Kidney (tissue), 14 donors: ENCODE data around the gene PLCB3. TPM values are rescaled to one million over a fixed set of nuclear protein-coding genes. Genes with fewer than 3 reads are reported as not detected.

Experiments used
- DNase-seq, 5 donors: peaks; one replicate each; pipeline ENCODE4 v3.0.0-alpha.2; 2013 to 2020
- FAIRE-seq: peaks from 2 replicates; lab custom pipeline; 2012; peaks lifted over from hg19 to GRCh38; lab: Jason Lieb, UNC
- H3K27ac ChIP-seq, 2 donors: one replicate each; pipeline ENCODE4 v1.7.0; 2013; ENCODE audit warnings: low read depth in 2 of 2, low read length in 2 of 2, inconsistent platforms in 1 of 2
- H3K27me3 ChIP-seq: one replicate; pipeline ENCODE4 v1.7.1; 2013; ENCODE audit warnings: low read length, inconsistent platforms; ENCODE audit not compliant: control insufficient read depth, insufficient read depth
- H3K36me3 ChIP-seq, 3 donors: one replicate each; pipeline versions ENCODE4 v1.7.0 to v1.7.1; 2013; ENCODE audit warnings: low read length in 3 of 3, control low read depth in 1 of 3, inconsistent platforms in 1 of 3; ENCODE audit not compliant: insufficient read depth in 3 of 3, control insufficient read depth in 2 of 3
- H3K4me1 ChIP-seq, 3 donors: one replicate each; pipeline versions ENCODE4 v1.7.0 to v1.7.1; 2013; ENCODE audit warnings: low read length in 3 of 3, inconsistent platforms in 1 of 3, low read depth in 1 of 3; ENCODE audit not compliant: control insufficient read depth in 2 of 3, insufficient read depth in 2 of 3
- H3K4me3 ChIP-seq, 3 donors: one replicate each; pipeline versions ENCODE4 v1.7.0 to v1.8.1; 2013; ENCODE audit warnings: low read length in 3 of 3, control low read depth in 1 of 3, inconsistent platforms in 1 of 3
- H3K9ac ChIP-seq, 3 donors: one replicate each; pipeline versions ENCODE4 v1.7.0 to v1.7.1; 2013; ENCODE audit warnings: low read length in 3 of 3, control low read depth in 1 of 3, inconsistent platforms in 1 of 3
- H3K9me3 ChIP-seq, 3 donors: one replicate each; pipeline versions ENCODE4 v1.7.0 to v1.7.1; 2013; ENCODE audit warnings: low read length in 3 of 3, control low read depth in 1 of 3, inconsistent platforms in 1 of 3; ENCODE audit not compliant: control insufficient read depth in 2 of 3, insufficient read depth in 1 of 3
- intact Hi-C: fragments of 100-400 bp; cut with DNase I; formaldehyde crosslinking; loops from one replicate; pipeline ENCODE4 v1.11.1; 2022
- polyA plus RNA-seq: library from polyadenylated mRNA; stranded (reverse); fragments of 350-450 nt; fragmentation: Illumina TruSeq; extraction: RNeasy Lipid Tissue Mini Kit (QIAGEN cat#74804); gene quantifications from one replicate; pipeline ENCODE4 v1.2.3, GENCODE V29; 2014; ENCODE audit warnings: low read depth, low replicate concordance; ENCODE audit not compliant: insufficient read depth
- total RNA-seq: library from RNA; stranded (reverse); fragmentation: NEBNext Ultra II Directional; extraction: Animal tissue kit (Norgen Biotek cat#: 25700); gene quantifications from one replicate; pipeline ENCODE4 v1.2.1, GENCODE V29; 2021
- TF ChIP-seq, protein P1 (sequence below): IDR thresholded peaks from 3 replicates; pipeline ENCODE4 v1.5.1; 2012; ENCODE audit warnings: mild to moderate bottlenecking, moderate library complexity, borderline replicate concordance; ENCODE audit not compliant: insufficient read depth; ENCODE audit errors: extremely low read depth
- donor health status: control.
- donor health status: control.
- donor health status: control.
- donor health status: control.
- donor health status: control.
- donor health status: DM: yes; HTN: yes; CAD: no.
- donor health status: Normal renal cell carcinoma (clear cell type).

The PLCB3 gene
- total and polyA plus RNA-seq, 2 donors from 2014 or later, result 9.6 to 24.6 TPM

DNA sequence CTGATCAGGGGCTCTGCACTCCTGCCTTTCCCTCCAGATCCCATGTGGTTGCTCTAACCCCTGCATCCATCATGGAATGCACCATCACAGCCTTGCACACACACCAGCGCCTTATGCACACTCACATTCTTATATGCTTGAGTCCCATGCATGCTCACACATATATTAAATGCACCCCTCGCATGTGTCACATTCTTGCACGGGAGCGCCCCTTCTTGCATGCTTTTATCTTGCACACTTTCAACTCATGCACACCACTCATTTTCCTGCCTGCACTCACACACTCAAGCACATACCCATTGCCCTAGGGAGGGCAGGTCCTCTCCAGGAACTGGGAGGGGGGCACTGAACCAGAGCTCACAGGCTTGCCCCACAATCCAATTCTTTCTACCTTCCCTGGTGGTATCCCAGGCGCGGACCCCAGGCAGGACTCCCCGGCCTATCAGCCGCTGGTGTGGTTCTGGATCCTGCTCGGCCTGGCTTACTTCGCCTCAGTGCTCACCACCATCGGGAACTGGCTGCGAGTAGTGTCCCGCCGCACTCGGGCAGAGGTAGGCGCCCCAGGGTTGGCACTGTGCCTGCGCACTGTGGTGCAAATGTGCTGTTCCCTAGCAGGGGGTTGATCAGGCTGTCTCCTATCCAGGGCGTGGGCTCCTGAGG is 46.5 kb downstream of the PLCB3 start:
- Histone ChIP-seq H3K9me3 (no peaks in the 10 kb centered on the region), H3K36me3 (no peaks in the 10 kb centered on the region), H3K9ac (no peak overlapping the region), H3K27ac (no peak overlapping the region), H3K4me1 (peaks cover 0 to 19% (median 0%) of the 10 kb centered on the region in 3 donors), H3K27me3 (peaks cover 46% of the 10 kb centered on the region), H3K4me3 (no peak overlapping the region)
- TF ChIP-seq, protein P1, sequence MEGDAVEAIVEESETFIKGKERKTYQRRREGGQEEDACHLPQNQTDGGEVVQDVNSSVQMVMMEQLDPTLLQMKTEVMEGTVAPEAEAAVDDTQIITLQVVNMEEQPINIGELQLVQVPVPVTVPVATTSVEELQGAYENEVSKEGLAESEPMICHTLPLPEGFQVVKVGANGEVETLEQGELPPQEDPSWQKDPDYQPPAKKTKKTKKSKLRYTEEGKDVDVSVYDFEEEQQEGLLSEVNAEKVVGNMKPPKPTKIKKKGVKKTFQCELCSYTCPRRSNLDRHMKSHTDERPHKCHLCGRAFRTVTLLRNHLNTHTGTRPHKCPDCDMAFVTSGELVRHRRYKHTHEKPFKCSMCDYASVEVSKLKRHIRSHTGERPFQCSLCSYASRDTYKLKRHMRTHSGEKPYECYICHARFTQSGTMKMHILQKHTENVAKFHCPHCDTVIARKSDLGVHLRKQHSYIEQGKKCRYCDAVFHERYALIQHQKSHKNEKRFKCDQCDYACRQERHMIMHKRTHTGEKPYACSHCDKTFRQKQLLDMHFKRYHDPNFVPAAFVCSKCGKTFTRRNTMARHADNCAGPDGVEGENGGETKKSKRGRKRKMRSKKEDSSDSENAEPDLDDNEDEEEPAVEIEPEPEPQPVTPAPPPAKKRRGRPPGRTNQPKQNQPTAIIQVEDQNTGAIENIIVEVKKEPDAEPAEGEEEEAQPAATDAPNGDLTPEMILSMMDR, result no peak
- FAIRE-seq, result no peak
- intact Hi-C loops, result no loop called here
- peak in 4 of 5 donors; percentile 31 to 83 (median 56) for DNase-seq

DNA sequence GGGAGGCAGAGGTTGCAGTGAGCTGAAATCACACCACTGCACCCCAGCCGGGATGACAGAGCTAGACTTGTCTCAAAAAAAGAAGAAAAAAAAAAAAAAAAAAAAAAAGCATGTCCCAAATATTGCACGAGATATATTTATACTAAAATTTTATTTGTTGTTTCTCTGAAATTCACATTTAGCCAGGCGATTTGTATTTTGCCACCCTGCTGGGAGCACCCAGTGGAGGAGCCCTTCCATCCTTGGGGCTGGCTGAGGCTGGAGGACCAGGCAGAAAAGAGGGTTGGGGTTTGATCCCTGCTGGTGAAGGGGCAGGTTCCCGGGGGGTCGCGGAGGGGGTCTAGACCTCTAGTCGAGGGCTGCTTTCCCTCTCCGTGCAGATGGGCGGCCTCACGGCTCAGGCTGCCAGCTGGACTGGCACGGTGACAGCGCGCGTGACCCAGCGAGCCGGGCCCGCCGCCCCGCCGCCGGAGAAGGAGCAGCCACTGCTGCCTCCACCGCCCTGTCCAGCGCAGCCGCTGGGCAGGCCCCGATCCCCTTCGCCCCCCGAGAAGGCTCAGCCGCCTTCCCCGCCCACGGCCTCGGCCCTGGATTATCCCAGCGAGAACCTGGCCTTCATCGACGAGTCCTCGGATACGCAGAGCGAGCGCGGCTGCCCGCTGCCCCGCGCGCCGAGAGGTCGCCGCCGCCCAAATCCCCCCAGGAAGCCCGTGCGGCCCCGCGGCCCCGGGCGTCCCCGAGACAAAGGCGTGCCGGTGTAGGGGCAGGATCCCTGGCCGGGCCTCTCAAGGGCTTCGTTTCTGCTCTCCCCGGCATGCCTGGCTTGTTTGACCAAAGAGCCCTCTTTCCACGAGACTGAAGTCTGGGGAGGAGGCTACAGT is 47.9 kb downstream of the PLCB3 start:
- Histone ChIP-seq H3K27ac (no peak overlapping the region), H3K36me3 (no peaks in the 10 kb centered on the region), H3K9me3 (no peaks in the 10 kb centered on the region), H3K4me3 (peak overlapping the region in 1 of 3 donors; percentile 17), H3K9ac (no peak overlapping the region), H3K4me1 (peaks cover 0 to 23% (median 0%) of the 10 kb centered on the region in 3 donors), H3K27me3 (peaks cover 42% of the 10 kb centered on the region)
- TF ChIP-seq, protein P1, result no peak
- no peak for FAIRE-seq
- peak; percentile 32 to 85 (median 60) for DNase-seq
- intact Hi-C loops, result no loop called here

DNA sequence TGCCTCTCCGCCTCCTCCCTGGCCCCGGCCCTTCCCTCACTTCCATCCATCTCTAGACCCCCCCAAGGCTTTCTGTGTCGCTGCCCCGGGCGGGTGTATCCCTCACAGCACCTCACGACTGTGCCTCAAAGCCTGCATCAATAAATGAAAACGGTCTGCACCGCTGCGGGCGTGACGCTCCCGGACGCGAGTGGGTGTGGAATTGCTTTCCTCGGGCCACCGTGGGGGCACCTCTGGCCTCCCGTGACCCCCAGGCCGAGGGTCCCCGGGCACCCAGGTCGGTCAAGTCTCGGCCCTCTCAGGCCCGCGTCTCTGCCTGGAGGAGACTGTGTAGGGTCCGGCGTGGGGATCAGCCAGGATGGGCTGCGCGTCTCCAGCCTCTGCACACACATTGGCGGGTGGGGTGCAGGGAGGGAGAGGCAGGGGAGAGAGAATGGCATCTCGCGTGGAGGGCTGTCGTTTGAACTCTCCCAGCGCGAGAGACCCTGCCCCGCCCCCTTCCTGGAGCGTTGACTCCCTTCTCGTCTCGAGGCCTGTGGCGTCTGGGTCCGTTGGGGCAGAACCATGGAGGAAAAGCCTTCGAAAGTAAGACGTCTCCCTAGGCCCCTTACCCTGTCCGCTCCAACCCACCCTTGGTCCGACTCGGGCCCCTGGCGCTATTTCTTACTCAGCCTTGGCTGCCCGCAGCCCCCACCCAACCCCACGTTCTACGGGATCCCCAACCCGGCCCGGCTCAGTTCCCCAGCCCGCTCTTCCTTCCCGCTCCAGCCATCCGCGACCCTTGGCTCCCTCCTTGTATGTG is 48.7 kb downstream of the PLCB3 start, which contains the start of gene CATSPERZ:
TSS of gene CATSPERZ (plus strand) at position 512 of the 802 bp plus-strand sequence. CDS start at position 565, 53 bp downstream.
- intact Hi-C loops, result loop anchor here (5.0 kb wide), 1 partner anchor 108 kb away; no protein-coding TSS in a partner anchor
- Histone ChIP-seq H3K4me3 (peak within 1 kb of the TSS; percentile 11 to 53 (median 45)), H3K4me1 (peaks cover 0 to 26% (median 0%) of the 10 kb centered on the region in 3 donors), H3K9me3 (no peaks in the 10 kb centered on the region), H3K36me3 (no peaks in the 10 kb centered on the region), H3K9ac (peak within 1 kb of the TSS in 1 of 3 donors; percentile 26), H3K27ac (no peak within 1 kb of the TSS), H3K27me3 (peaks cover 39% of the 10 kb centered on the region)
- TF ChIP-seq, protein P1, result no peak
- no peak for FAIRE-seq
- peak in 4 of 5 donors; percentile 25 to 80 (median 62) for DNase-seq
